Psoas muscle (tissue), 8 donors: ENCODE data around the gene STK39. TPM values are rescaled to one million over a fixed set of nuclear protein-coding genes. Genes with fewer than 3 reads are reported as not detected.
A peak's percentile ranks its signal among the peaks of the same experiment; 100 is the strongest.

Experiments
- ATAC-seq, 4 donors: fragments of 200-7000 bp; cut with Tn5 transposase; one replicate each; pipeline ENCODE4 v1.9.1; 2020; ENCODE audit warnings: moderate library complexity in 3 of 4, mild to moderate bottlenecking in 2 of 4
- DNase-seq, 2 donors: peaks; one replicate each; pipeline ENCODE4 v3.0.0-alpha.2; 2020
- H3K27ac ChIP-seq: fragments of 200-600 bp; one replicate; pipeline ENCODE4 v1.8.0; 2022
- H3K27me3 ChIP-seq, 3 donors: fragments of 200-600 bp in 1 of 3; one replicate each; pipeline versions ENCODE4 v1.6.1 to v1.8.0; 2013 to 2022; ENCODE audit warnings: low read length in 2 of 3, mild to moderate bottlenecking in 2 of 3, moderate library complexity in 1 of 3; ENCODE audit not compliant: insufficient read depth in 3 of 3
- H3K36me3 ChIP-seq, 2 donors: fragments of 200-600 bp in 1 of 2; one replicate each; pipeline versions ENCODE4 v1.6.1 to v1.8.0; 2013 to 2022; ENCODE audit warnings: low read depth in 1 of 2, mild to moderate bottlenecking in 1 of 2, moderate library complexity in 1 of 2; ENCODE audit not compliant: insufficient read depth in 1 of 2
- H3K4me1 ChIP-seq: fragments of 200-600 bp; one replicate; pipeline ENCODE4 v1.8.0; 2022
- H3K4me3 ChIP-seq: fragments of 200-600 bp; one replicate; pipeline ENCODE4 v1.8.0; 2022; ENCODE audit warnings: mild to moderate bottlenecking
- H3K9me3 ChIP-seq: fragments of 200-600 bp; one replicate; pipeline ENCODE4 v1.8.0; 2022
- CTCF ChIP-seq: fragments of 200-600 bp; IDR thresholded peaks from one replicate; pipeline ENCODE4 v1.8.0; 2022; ENCODE audit warnings: antibody characterized with exemption
- WGBS, 3 donors: extraction: QIAGEN DNeasy Blood & Tissue Kit; methylation state at CpG; one replicate each; pipeline versions ENCODE4 v1.1.6 to v1.1.7; 2013; 5-methylcytosine and 5-hydroxymethylcytosine counted together
- intact Hi-C, 2 donors: fragments of 100-400 bp; cut with DNase I; formaldehyde crosslinking; loops; one replicate each; pipeline versions ENCODE4 v1.11.0 to v1.14.2; 2022
- polyA plus RNA-seq, 3 donors: library from polyadenylated mRNA; stranded (reverse); fragments of 200-250 nt; gene quantifications; one replicate each; pipeline ENCODE4 v1.2.3, GENCODE V29; 2013
- total RNA-seq, 4 donors: library from RNA; stranded (reverse); fragmentation: NEBNext Ultra II Directional in 2 of 4; extraction: Animal tissue kit (Norgen Biotek cat#: 25700) in 2 of 4; gene quantifications; one replicate each; pipeline versions ENCODE4 v1.2.1 to v1.2.4, GENCODE V29; 2021 to 2023
- donor health status: healthy with polysubstance abuse.
- donor health status: DM: no; HTN: no; CAD: no; lungs with moderate emphysema.
- donor health status: Bipolar disorder and iron deficiency.
- donor health status: healthy.
- donor health status: DM: yes; HTN: yes; CAD: no.
- donor health status: DM: no; HTN: no; CAD: no.
- donor health status: DM: no; HTN: no; CAD: no.
- donor health status: DM: yes; HTN: yes; CAD: no.

STK39 gene
- total and polyA plus RNA-seq, 7 donors, result 2.3 to 10.0 (median 4.9) TPM

DNA sequence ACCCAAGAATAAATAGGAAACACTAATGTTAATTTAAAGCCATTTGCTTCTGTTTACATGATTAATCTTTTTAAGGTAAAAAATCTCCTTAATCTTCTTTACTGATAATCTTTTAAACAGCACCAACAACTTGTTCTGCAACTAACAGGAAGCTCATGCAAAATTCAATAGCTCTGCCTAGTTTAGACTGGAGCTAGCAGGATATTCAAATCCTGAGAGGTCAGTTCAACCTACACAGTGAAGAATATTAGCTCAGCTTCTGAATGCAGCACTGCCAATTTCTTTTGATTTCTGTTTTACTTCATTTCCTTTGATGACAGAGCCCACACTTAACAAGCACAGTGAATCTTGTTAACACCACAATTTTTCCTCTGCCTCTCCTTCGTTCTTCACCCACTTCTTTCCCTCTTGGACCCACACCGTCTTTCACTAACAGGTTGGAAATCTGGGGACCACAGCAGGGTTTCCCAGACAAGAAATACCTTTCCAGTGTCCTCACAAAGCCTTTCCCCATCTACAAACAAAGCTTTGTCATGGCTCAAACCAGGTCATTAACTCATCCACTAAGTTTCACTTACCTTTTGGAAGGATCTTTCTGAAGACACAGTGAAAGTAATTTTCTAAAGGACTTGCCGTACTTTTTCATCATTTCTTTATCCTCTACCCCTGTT, 109.8 kb downstream of the STK39 start:
- intact Hi-C loops, result no loop called here
- DNase-seq (no peak), ATAC-seq (no peak)
- no peaks in the 10 kb centered on the region for H3K9me3 ChIP-seq
- H3K4me1 ChIP-seq, result no peaks in the 10 kb centered on the region
- 87 to 92% (median 90%) methylated on average over 3 of the region's 3 CpGs for WGBS, 3 donors
- no peak overlapping the region for H3K4me3 ChIP-seq
- H3K36me3 ChIP-seq, result no peaks in the 10 kb centered on the region
- H3K27ac ChIP-seq, result peak overlapping the region; percentile 36
- no peak for TF ChIP-seq CTCF
- no peaks in the 10 kb centered on the region for H3K27me3 ChIP-seq

- H3K36me3 ChIP-seq, result no peaks in the 10 kb centered on the region
- H3K27me3 ChIP-seq, result no peaks in the 10 kb centered on the region
- WGBS, 3 donors, result 31 to 45% (median 41%) methylated on average over 2 of the region's 2 CpGs
- no peak overlapping the region for H3K27ac ChIP-seq
- H3K9me3 ChIP-seq, result no peaks in the 10 kb centered on the region
- no peaks in the 10 kb centered on the region for H3K4me1 ChIP-seq
- TF ChIP-seq CTCF, result peak; percentile 38
- intact Hi-C loops, result no loop called here
- ATAC-seq, result no peak
- DNase-seq, result no peak
- H3K4me3 ChIP-seq, result no peak overlapping the region
Observed at GRCh38 chr2:168136392-168136977, 110.9 kb downstream of the STK39 start.

GRCh38 chr2:168135630-168136029, 111.8 kb downstream of the STK39 start:
- DNase-seq, result no peak
- Histone ChIP-seq H3K4me1 (no peaks in the 10 kb centered on the region), H3K27ac (no peak overlapping the region), H3K27me3 (no peaks in the 10 kb centered on the region), H3K4me3 (no peak overlapping the region), H3K9me3 (no peaks in the 10 kb centered on the region), H3K36me3 (no peaks in the 10 kb centered on the region)
- no peak for TF ChIP-seq CTCF
- intact Hi-C loops, result no loop called here
- WGBS, 3 donors, result 97 to 98% (median 98%) methylated on average over 4 of the region's 4 CpGs
- ATAC-seq, result no peak

- Histone ChIP-seq H3K4me1 (no peaks in the 10 kb centered on the region), H3K36me3 (no peaks in the 10 kb centered on the region), H3K4me3 (no peak overlapping the region), H3K9me3 (no peaks in the 10 kb centered on the region), H3K27ac (no peak overlapping the region), H3K27me3 (no peaks in the 10 kb centered on the region)
- ATAC-seq (no peak), DNase-seq (no peak)
- no peak for TF ChIP-seq CTCF
- intact Hi-C loops, result no loop called here
- 90 to 96% (median 91%) methylated on average over 2 of the region's 2 CpGs for WGBS, 3 donors
Observed at GRCh38 chr2:168135121-168135520, 112.3 kb downstream of the STK39 start.

DNA sequence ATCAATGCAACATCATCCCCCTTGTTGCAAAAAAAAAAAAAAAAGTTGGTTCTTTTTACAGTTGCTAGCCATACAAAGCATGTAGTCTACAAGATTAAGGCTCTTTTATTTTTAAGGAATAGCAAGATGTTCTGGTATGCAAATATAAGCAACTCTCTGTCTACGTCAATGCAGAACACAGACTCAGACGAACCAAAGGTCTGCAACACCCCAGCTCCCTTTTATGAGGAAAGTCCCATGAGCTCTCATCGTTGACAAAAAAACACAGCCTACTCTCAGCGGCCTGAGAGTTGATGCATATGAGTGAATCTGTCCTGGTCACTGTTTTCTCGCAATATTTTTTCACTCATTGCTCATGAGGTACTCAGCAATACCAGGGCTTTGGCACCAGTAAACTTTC, 112.9 kb downstream of the STK39 start:
- Histone ChIP-seq H3K36me3 (no peaks in the 10 kb centered on the region), H3K4me1 (no peaks in the 10 kb centered on the region), H3K4me3 (no peak overlapping the region), H3K9me3 (no peaks in the 10 kb centered on the region), H3K27me3 (no peaks in the 10 kb centered on the region), H3K27ac (no peak overlapping the region)
- DNase-seq, result no peak
- intact Hi-C loops, result no loop called here
- 87 to 95% (median 91%) methylated on average over 5 of the region's 5 CpGs for WGBS, 3 donors
- ATAC-seq, result no peak
- TF ChIP-seq CTCF, result no peak
